BJ (cell line): Measurements from ENCODE around the gene CRX. TPM values are rescaled to one million over a fixed set of nuclear protein-coding genes. Genes with fewer than 3 reads are reported as not detected.
A peak's percentile ranks its signal among the peaks of the same experiment; 100 is the strongest.
"Not testable (repeated sequence)": the region's sequence is repeated elsewhere in the genome, so short reads cannot be mapped to it uniquely, and the experiment has no call there.

ENCODE experiments used
- CTCF ChIA-PET: fragments of 350-600 bp; formaldehyde crosslinking; extraction: SDS; loops from one replicate; lab custom pipeline; 2021; ENCODE audit warnings: antibody characterized with exemption, inconsistent platforms; lab: Yijun Ruan, JAX
- POLR2A ChIA-PET: fragments of 300-600 bp; sonication (Branson Sonifier 250); formaldehyde crosslinking; extraction: SDS; loops from one replicate; lab custom pipeline; 2021; ENCODE audit warnings: antibody characterized with exemption; lab: Charles Lee
- DNase-seq: peaks from one replicate; pipeline ENCODE4 v3.0.0-alpha.2; 2011; ENCODE audit warnings: low read depth
- H3K27me3 ChIP-seq: 2 replicates; pipeline ENCODE4 v1.6.0; 2011; ENCODE audit warnings: low read length; ENCODE audit not compliant: control insufficient read depth, insufficient read depth
- H3K36me3 ChIP-seq: 2 replicates; pipeline ENCODE4 v1.5.1; 2011; ENCODE audit warnings: low read length; ENCODE audit not compliant: control insufficient read depth, insufficient read depth
- H3K4me3 ChIP-seq: 2 replicates; pipeline ENCODE4 v1.5.1; 2011; ENCODE audit warnings: low read depth, mild to moderate bottlenecking, control low read depth, low read length
- polyA plus RNA-seq: library from polyadenylated mRNA; depleted of rRNA; stranded (reverse); fragments of >200 nt; gene quantifications from 2 replicates; pipeline ENCODE4 v1.2.3, GENCODE V29; 2011
- TF ChIP-seq, protein P1 (sequence below): IDR thresholded peaks from 2 replicates; pipeline ENCODE4 v1.5.1; 2011; ENCODE audit warnings: low read depth, mild to moderate bottlenecking, control low read depth, inconsistent platforms, low read length, moderate library complexity; ENCODE audit not compliant: insufficient read depth

Gene CRX
- polyA plus RNA-seq, 1 experiment, result not detected

DNA sequence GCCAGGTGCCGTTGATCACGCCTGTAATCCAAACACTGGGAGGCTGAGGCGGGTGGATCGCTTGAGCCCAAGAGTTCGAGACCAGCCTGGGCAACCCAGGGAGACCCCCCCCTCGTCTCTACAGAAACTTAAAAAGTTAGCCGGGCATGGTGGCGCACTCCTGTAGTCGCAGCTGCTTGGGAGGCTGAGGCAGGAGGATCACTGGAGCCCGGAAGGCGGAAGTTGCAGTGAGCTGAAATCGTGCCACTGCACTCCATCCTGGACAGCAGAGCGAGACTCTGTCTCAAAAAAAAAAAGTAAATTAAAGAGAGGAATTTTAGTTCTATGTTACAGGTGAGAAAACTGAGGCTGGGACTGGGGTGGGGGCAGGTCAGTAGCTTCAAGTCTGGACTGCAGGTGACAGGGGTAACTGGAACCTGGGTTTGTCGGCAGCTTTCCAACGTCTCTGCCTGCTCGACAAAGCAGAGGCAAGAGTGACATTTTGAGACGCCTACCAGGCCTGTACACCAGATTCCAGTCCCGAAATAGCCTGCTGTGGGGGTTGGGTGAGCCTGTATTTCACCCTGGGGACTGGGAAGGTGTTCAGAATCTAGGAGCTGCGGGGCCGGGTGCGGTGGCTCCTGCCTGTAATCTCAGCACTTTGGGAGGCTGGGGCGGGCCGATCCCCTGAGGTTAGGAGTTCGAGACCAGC is 42.1 kb upstream of the CRX start:
- Histone ChIP-seq H3K4me3 (peak overlapping the region; percentile 93), H3K27me3 (no peaks in the 10 kb centered on the region), H3K36me3 (peaks cover 14% of the 10 kb centered on the region)
- CTCF ChIA-PET, result interaction anchor here (0.5 to 3.8 kb wide), 6 partner anchors 10 to 1412 kb away, joined by 3 to 16 read pairs (median 4); no protein-coding TSS in a partner anchor
- POLR2A ChIA-PET, result no interaction called here
- no peak for DNase-seq
- TF ChIP-seq, protein P1, sequence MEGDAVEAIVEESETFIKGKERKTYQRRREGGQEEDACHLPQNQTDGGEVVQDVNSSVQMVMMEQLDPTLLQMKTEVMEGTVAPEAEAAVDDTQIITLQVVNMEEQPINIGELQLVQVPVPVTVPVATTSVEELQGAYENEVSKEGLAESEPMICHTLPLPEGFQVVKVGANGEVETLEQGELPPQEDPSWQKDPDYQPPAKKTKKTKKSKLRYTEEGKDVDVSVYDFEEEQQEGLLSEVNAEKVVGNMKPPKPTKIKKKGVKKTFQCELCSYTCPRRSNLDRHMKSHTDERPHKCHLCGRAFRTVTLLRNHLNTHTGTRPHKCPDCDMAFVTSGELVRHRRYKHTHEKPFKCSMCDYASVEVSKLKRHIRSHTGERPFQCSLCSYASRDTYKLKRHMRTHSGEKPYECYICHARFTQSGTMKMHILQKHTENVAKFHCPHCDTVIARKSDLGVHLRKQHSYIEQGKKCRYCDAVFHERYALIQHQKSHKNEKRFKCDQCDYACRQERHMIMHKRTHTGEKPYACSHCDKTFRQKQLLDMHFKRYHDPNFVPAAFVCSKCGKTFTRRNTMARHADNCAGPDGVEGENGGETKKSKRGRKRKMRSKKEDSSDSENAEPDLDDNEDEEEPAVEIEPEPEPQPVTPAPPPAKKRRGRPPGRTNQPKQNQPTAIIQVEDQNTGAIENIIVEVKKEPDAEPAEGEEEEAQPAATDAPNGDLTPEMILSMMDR, result no peak

DNA sequence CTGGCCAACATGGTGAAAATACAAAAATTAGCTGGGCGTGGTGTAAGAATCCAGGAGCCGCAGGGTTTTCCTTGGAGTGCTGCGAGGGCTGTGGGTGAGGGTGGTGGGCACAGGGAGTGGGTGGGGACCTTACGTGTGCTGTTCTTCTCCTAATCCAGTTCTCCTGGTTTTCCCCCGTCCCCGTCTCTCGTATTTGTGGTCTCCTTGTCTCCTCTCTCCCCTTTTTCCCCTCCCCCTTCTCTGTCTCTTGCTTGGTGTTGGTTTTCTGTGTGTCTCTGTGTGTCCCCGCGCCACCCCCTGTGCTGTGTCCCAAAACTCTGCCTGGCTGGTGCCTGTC is 41.6 kb upstream of the CRX start:
- POLR2A ChIA-PET, result no interaction called here
- CTCF ChIA-PET, result interaction anchor here (0.6 to 3.8 kb wide), 4 partner anchors 14 to 1413 kb away, joined by 3 to 16 read pairs (median 4); no protein-coding TSS in a partner anchor
- no peaks in the 10 kb centered on the region for H3K27me3 ChIP-seq
- H3K4me3 ChIP-seq, result peak overlapping the region; percentile 93
- TF ChIP-seq, protein P1, result no peak
- DNase-seq, result no peak
- peaks cover 15% of the 10 kb centered on the region for H3K36me3 ChIP-seq

- H3K27me3 ChIP-seq, result no peaks in the 10 kb centered on the region
- POLR2A ChIA-PET, result no interaction called here
- H3K4me3 ChIP-seq, result no peak overlapping the region
- TF ChIP-seq, protein P1, result no peak
- CTCF ChIA-PET, result interaction anchor here (0.7 to 3.8 kb wide), 5 partner anchors 8 to 87 kb away, joined by 3 to 16 read pairs (median 9); partner anchors contain the start of gene EHD2
- no peak for DNase-seq
- H3K36me3 ChIP-seq, result peaks cover 18% of the 10 kb centered on the region
Observed at GRCh38 chr19:47781590-47782262, 40.0 kb upstream of the CRX start.

DNA sequence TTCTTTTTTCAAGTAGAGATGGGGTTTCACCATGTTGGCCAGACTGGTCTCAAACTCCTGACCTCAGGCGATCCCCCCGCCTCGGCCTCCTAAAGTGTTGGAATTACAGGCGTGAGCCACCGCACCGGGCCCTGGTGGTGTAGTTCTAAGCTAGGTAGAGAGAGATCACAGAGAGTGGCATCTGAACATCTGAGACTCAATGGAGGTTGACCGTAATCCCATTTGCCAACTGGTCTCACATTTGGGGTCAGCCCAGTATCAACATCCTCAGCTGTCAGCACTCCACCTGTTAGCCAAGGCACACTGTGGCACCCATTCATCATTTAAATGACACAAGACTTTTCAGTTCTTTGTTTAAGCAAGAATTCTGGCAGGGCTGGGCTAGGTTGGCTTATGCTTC is 35.2 kb upstream of the CRX start:
- no peaks in the 10 kb centered on the region for H3K27me3 ChIP-seq
- TF ChIP-seq, protein P1, result no peak
- DNase-seq, result no peak
- H3K36me3 ChIP-seq, result peaks cover 11% of the 10 kb centered on the region
- POLR2A ChIA-PET, result no interaction called here
- CTCF ChIA-PET, result interaction anchor here (0.6 to 5.7 kb wide), 5 partner anchors 10 to 88 kb away, joined by 3 to 45 read pairs (median 7); partner anchors contain the start of gene EHD2
- no peak overlapping the region for H3K4me3 ChIP-seq

DNA sequence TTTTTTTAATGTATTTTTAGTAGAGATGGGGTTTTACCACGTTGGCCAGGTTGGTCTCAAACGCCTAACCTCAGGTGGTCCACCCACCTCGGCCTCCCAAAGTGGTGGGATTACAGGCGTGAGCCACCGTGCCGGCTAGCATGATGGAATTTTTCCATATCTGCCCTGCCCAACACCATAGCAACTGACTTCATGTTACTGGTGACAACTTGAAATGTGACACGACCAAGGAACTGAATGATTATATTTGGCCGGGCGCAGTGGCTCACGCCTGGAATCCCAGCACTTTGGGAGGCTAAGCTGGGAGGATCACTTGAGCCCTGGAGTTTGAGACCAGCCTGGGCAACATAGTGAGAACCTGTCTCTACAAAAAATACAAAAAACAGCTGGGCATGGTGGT is 34.4 kb upstream of the CRX start:
- CTCF ChIA-PET, result interaction anchor here (0.6 to 5.7 kb wide), 6 partner anchors 9 to 88 kb away, joined by 3 to 45 read pairs (median 6); partner anchors contain the start of gene EHD2
- POLR2A ChIA-PET, result not testable (repeated sequence)

DNA sequence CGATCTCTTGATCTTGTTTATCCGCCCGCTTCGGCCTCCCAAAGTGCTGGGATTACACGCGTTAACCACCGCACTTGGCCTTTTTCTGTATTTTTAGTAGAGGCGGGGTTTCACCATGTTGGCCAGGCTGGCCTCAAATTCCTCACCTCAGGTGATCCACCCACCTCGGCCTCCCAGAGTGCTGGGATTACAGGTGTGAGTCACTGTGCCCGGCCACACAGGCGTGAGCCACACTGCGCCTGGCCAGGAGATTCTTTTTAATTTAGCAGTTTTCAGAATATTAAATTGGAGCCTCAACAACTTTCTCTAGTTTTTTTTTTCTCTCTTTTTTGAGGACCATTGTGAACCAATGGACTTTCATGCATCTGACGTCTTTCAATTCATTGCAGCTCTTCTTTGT is 31.9 kb upstream of the CRX start:
- DNase-seq, H3K4me3 ChIP-seq, H3K36me3 ChIP-seq, H3K27me3 ChIP-seq, POLR2A ChIA-PET: not testable (repeated sequence)
- CTCF ChIA-PET, result interaction anchor here (0.6 to 5.7 kb wide), 19 partner anchors 8 to 357 kb away, joined by 3 to 45 read pairs (median 4); partner anchors contain the start of genes EHD2, KPTN and SELENOW

More for the DNA sequence above, 34.4 kb upstream of the CRX start:
- H3K36me3 ChIP-seq, DNase-seq, H3K27me3 ChIP-seq, H3K4me3 ChIP-seq: not testable (repeated sequence)
